H1 (cell line): ENCODE data around the gene GNS.

Experiments used
- FOSL1 ChIP-seq: IDR thresholded peaks from 2 replicates; pipeline ENCODE4 v1.6.1; 2011; ENCODE audit warnings: mild to moderate bottlenecking, low read depth, low read length, moderate library complexity; ENCODE audit not compliant: insufficient read depth
- GABPA ChIP-seq: IDR thresholded peaks from 2 replicates; pipeline ENCODE4 v1.6.1; 2011; ENCODE audit warnings: mild to moderate bottlenecking, low read length, moderate library complexity, borderline replicate concordance; ENCODE audit not compliant: insufficient read depth
- KDM1A ChIP-seq: fragments of 200-600, 300-600 bp; sonication (generic); IDR thresholded peaks from 2 replicates; pipeline ENCODE4 v1.7.1; 2016; ENCODE audit warnings: mild to moderate bottlenecking, low read length, borderline replicate concordance
- POLR2A ChIP-seq, 2 experiments: IDR thresholded peaks; 1 replicate in 1 of 2; 2 replicates in 1 of 2; pipeline ENCODE4 v1.6.1; 2011; ENCODE audit warnings: low read depth in 2 of 2, low read length in 2 of 2, mild to moderate bottlenecking in 2 of 2; ENCODE audit errors: control extremely low read depth in 1 of 2
- RFX5 ChIP-seq: IDR thresholded peaks from 2 replicates; pipeline ENCODE4 v1.6.1; 2011; ENCODE audit warnings: low read depth, low read length, improper control_type of control experiment, borderline replicate concordance
- TF ChIP-seq, protein P1 (sequence below), 3 experiments: IDR thresholded peaks; 1 replicate in 2 of 3; 2 replicates in 1 of 3; pipeline versions ENCODE4 v1.5.1 to v1.6.1; 2011; ENCODE audit warnings: low read length in 3 of 3, mild to moderate bottlenecking in 3 of 3, inconsistent platforms in 2 of 3, low read depth in 1 of 3, moderate library complexity in 1 of 3; ENCODE audit not compliant: insufficient read depth in 1 of 3; ENCODE audit errors: control extremely low read depth in 1 of 3

DNA sequence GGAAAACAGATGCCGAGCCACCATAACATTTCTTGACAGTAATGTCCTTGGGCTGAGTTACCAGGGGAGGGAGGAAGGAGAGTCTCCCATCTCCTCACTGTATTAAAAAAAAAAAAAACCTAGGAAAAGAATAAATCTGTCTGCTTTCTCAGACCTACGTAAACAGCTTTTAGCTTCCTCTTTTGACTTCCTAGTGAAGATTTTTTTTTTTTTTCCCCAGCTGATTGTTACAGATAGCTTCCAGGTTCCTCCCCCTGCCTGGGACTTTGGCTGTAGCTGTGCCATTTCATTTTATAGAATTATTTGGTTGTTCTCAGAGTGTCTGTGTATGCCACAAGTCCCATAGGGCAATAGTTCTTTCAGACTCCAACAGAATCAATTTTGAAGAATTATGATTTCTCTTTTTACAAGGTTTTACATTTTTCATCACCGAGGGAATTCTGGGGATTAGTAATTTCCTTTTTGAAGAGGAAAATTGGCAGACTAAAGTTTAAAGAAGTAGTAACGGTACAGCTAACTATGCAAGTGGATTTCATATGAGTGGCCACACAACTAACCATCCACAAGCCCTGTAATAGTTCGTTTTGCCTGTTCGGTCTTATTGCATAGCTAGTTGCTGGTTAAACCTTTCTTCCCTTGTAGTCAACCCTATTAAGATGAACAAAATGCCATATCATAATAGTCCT lies 23.1 kb upstream of the GNS start:
- TF ChIP-seq, protein P1, sequence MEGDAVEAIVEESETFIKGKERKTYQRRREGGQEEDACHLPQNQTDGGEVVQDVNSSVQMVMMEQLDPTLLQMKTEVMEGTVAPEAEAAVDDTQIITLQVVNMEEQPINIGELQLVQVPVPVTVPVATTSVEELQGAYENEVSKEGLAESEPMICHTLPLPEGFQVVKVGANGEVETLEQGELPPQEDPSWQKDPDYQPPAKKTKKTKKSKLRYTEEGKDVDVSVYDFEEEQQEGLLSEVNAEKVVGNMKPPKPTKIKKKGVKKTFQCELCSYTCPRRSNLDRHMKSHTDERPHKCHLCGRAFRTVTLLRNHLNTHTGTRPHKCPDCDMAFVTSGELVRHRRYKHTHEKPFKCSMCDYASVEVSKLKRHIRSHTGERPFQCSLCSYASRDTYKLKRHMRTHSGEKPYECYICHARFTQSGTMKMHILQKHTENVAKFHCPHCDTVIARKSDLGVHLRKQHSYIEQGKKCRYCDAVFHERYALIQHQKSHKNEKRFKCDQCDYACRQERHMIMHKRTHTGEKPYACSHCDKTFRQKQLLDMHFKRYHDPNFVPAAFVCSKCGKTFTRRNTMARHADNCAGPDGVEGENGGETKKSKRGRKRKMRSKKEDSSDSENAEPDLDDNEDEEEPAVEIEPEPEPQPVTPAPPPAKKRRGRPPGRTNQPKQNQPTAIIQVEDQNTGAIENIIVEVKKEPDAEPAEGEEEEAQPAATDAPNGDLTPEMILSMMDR (IDR thresholded peaks at IDR 0.05; ENCODE audit: control extremely low read depth in 1 of 3, insufficient read depth in 1 of 3, low read depth in 1 of 3, low read length in 3 of 3) = no peak
- TF ChIP-seq RFX5 (no peak), POLR2A (IDR thresholded peaks at IDR 0.05; ENCODE audit: control extremely low read depth in 1 of 2, low read depth in 2 of 2, low read length in 2 of 2) (no peak), GABPA (no peak), FOSL1 (no peak), KDM1A (no peak)
